Left colon (tissue), 2 donors: ENCODE data around the gene PRXL2B. TPM values are rescaled to one million over a fixed set of nuclear protein-coding genes. Genes with fewer than 3 reads are reported as not detected.
A peak's percentile ranks its signal among the peaks of the same experiment; 100 is the strongest.

Experiments
- ATAC-seq: fragments of 200-7000 bp; cut with Tn5 transposase; one replicate; pipeline ENCODE4 v1.9.1; 2020; ENCODE audit warnings: mild to moderate bottlenecking, moderate library complexity
- DNase-seq, 2 donors: peaks; one replicate each; pipeline ENCODE4 v3.0.0-alpha.2; 2020
- intact Hi-C, 2 donors: fragments of 100-400 bp; cut with DNase I in 1 of 2; cut with micrococcal nuclease in 1 of 2; formaldehyde crosslinking; loops; one replicate each; pipeline versions ENCODE4 v1.11.2 to v1.14.0; 2022; cut with DNase I, micrococcal nuclease
- total RNA-seq, 2 donors: library from RNA; stranded (reverse); fragmentation: NEBNext Ultra II Directional; extraction: Animal tissue kit (Norgen Biotek cat#: 25700); gene quantifications; one replicate each; pipeline ENCODE4 v1.2.1, GENCODE V29; 2021
- donor health status: DM: no; HTN: no; CAD: no.
- donor health status: DM: yes; HTN: yes; CAD: no.

PRXL2B gene
- total RNA-seq, 2 donors from 2014 or later: 73.9 to 86.3 TPM

- no peak for ATAC-seq
- DNase-seq: peak; percentile 8 to 25
- intact Hi-C loops: no loop called here
Measured at GRCh38 chr1:2591581-2592261, 5.1 kb downstream of the PRXL2B start.

DNA sequence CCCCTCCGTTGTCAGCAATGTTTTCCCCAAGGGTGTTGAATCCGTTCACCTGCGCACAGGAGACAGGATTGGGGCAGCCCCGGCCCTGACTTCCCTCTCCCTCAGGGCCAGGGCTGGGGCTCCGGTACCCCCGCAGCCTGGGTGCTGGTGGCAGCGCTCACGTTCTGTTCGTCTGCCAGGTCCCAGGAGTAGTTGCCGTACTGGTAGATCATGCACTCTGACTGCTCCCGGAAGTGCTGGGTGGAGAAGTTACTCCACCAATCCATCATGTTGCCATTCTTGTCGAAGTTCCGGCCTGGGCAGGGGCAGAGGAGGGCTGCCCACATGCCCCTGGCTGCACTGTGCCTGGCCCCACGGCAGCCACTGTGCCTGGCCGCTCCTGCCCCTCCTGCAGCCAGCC, 6.1 kb downstream of the PRXL2B start:
- intact Hi-C loops: no loop called here
- ATAC-seq: peak; percentile 82
- peak; percentile 66 to 70 for DNase-seq

DNA sequence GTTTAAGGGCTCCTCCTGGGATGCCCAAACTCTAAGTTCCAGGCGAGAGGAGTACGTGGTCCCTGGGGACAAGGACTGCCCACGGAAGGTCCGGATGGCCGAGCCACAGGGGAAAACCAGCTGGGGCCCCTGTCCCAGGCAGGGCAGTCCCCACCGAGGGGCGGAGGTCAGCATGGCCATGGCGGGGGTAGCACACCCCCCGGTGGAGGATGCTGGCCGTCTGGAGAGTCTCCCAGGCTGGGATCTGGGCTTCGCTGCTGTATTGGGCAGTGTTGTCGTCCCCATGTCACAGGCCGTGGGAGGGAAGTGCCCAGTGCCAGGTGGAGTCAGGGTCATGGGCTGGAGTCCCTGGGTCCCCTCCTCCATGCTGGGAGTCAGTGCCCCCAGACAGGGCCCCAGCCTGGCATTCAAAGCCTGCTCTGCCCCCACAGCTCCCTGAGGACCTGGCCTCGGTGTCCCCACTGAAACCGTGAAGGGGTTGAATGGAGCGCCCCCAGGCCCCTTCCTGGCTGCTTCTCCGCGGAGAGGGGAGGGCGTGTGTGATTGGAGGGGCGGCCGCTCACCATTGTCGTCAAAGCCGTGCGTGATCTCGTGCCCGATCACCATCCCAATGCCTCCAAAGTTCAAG, 6.8 kb downstream of the PRXL2B start:
- no peak for ATAC-seq
- intact Hi-C loops: no loop called here
- DNase-seq: peak; percentile 12 to 29

GRCh38 chr1:2594001-2594640, 7.5 kb downstream of the PRXL2B start:
- DNase-seq: peak; percentile 59 to 83
- intact Hi-C loops: no loop called here
- peak; percentile 56 for ATAC-seq

DNA sequence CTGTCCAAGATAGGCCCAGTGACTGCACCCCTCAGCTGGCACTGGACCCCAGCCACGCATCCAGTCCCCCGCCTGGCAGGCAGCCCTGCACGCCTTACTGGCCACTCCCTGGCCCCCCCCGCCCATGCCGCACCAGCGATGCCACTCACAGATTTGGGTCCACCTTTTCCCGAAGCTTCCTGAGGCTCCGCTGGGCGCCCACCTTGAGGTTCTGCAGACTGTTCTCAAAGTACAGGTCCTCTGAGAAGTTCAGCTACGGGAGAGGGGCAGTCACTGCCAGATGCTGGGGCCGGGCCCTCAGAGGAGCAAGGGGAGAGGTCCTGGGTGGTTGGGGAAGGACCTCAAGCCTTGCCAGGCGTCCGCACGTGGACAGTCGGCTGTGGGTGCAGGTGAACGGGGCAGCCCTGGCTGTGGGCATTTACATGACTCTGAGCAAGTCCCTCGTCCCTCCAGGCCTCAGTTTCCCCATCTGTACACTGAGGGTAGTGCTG, 8.1 kb downstream of the PRXL2B start:
- ATAC-seq: no peak
- intact Hi-C loops: no loop called here
- DNase-seq: peak; percentile 11 to 25

- ATAC-seq: no peak
- DNase-seq: peak; percentile 3 to 23
- intact Hi-C loops: no loop called here
Measured at GRCh38 chr1:2595261-2595811, 8.8 kb downstream of the PRXL2B start.

GRCh38 chr1:2595812-2596529, 9.4 kb downstream of the PRXL2B start:
- peak in 1 of 2 donors; percentile 4 for DNase-seq
- intact Hi-C loops: no loop called here
- no peak for ATAC-seq

GRCh38 chr1:2596530-2597333, 10.2 kb downstream of the PRXL2B start:
- DNase-seq: peak in 1 of 2 donors; percentile 2
- intact Hi-C loops: no loop called here
- ATAC-seq: no peak

- intact Hi-C loops: no loop called here
Measured at GRCh38 chr1:2597441-2598328, 11.1 kb downstream of the PRXL2B start.

GRCh38 chr1:2598329-2598931, 11.9 kb downstream of the PRXL2B start:
- no peak for DNase-seq
- ATAC-seq: no peak
- intact Hi-C loops: no loop called here

More at GRCh38 chr1:2597441-2598328, 11.1 kb downstream of the PRXL2B start:
- peak in 1 of 2 donors; percentile 3 for DNase-seq
- no peak for ATAC-seq

DNA sequence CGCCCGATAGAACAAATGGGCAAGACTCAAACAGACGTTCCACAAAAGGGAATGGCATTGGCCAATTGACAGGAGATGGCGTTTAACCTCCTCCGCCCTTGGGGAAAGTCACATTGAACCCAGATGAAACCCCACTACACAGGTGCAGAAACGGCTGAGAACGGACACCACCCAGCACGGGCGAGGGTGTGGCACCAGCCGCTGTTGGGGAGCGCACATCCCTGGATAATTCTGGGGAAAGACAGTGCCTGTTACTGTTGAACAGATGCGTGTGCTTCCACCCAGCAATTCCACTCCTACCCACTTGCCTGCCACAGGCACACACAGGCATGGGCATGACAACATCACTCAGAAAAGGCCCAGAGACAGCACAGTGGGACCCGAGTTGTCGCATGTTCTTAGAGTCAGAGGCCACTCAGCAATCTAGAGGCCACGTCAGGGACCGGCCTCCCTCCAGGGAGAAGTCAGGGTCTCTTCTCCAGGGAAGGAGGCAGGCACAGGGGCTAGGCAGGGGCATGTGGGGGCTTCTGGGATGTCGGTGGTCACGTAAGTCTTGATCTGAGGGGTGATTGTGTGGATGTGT, 15.2 kb downstream of the PRXL2B start:
- intact Hi-C loops: no loop called here
- DNase-seq: no peak
- ATAC-seq: no peak

DNA sequence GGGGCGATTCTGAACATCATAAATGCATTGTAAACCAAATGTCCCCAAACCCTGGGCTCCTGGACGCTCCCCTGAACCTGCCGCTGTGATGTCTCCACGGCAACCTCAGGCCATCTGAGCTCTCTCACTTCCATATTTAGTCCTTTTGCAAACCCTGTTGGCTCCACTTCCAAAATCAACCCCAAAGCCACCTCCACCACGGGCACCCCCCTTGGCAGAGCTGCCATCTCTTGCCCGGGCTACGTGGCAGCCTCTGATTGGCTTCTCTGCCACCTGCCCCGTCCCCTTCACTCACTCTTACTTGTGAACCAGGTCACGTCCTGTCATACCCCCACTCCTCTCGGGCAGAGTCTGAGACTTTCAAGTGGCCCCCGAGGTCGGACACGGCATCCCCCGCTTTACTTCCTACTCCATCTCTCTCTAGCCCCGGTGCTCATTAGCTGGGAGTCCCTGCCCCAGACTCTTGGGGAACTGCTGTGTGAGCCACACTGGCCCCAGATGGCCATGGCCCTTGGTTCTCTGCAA, 15.8 kb downstream of the PRXL2B start:
- intact Hi-C loops: no loop called here
- DNase-seq: no peak
- no peak for ATAC-seq

GRCh38 chr1:2602866-2603520, 16.4 kb downstream of the PRXL2B start:
- ATAC-seq (no peak), DNase-seq (peak in 1 of 2 donors; percentile 19)
- intact Hi-C loops: no loop called here

DNA sequence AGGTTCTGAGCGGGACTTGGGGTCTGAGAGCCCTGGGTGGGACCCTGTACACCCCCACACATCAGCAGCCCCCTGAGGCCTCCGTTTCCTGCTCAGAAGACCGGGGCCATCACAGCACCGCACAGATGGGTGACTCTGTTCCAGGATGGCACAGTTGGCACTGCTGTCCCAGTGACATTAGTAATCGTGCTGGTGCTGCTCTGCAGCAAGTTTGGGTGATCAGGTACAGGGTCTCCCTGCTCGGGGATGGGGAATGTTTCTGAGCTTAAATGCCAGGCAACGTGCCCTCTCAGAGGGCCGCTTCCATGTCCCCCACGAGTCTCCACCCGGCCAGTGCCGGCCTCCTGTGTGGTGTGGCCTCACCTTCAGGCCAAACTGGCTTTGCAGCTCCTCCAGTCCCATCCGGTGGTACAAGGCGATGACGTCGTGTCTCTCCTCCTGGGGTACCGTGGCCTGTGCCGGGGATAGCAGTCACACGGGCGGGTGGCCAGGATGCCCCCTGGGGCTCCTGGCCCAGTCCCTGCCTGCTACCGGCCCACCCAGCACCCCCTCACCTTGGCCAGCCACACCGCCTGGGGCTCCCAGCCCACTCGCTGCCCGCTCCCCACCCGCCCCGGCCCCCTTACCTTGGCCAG, 17.1 kb downstream of the PRXL2B start:
- intact Hi-C loops: no loop called here
- peak in 1 of 2 donors; percentile 21 for DNase-seq

DNA sequence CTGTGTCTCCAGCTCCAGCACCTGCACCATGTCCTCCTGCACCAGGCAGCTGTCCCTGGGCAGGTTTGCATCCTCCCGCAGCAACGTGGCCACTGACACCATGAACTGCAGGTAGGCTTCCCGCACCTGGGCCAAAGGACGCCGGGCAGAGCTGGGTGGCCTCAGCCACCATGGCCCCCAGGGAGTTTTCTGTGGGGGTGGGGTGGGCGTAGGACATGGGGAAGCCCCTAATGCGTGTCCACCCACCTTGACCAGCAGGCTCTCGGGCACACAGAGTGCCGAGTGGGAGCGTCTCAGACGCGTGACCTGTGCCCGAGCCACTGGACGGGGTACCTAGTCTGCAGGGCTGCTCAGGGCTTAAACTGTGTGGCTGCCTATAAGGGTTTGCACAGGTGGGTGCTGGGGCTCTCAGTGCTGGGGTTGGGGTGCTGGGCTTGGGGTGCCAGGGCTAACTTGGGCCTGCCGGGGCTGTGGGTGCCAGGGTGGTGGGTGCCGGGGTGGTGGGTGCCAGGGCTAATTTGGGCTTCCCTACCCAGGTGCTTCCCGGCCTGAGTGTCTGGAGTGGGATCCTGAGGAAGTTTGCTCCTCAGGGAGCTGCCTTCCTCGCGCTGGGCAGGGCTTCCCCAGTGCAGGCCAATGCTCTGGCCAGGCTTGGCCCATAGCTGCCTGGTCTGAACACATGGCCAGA, 17.7 kb downstream of the PRXL2B start:
- DNase-seq (peak in 1 of 2 donors; percentile 18), ATAC-seq (no peak)
- intact Hi-C loops: no loop called here

More for the DNA sequence above, 17.1 kb downstream of the PRXL2B start:
- ATAC-seq: no peak
